IMR-90 (cell line): ENCODE measurements around the gene DMD. TPM values are rescaled to one million over a fixed set of nuclear protein-coding genes. Genes with fewer than 3 reads are reported as not detected.

Experiments used
- ATAC-seq: fragments of 200-7000 bp; cut with Tn5 transposase; 2 replicates; pipeline ENCODE4 v1.9.1; 2020; ENCODE audit warnings: low read depth, mild to moderate bottlenecking, moderate library complexity
- BruUV-seq: library from RNA; stranded (reverse); fragments of 400-500 nt; replicated peaks from 2 replicates; lab custom pipeline; 2021; lab: Mats Ljungman, UMichigan
- CTCF ChIA-PET: fragments of 300-600 bp; formaldehyde crosslinking; extraction: SDS; loops from one replicate; lab custom pipeline; 2021; ENCODE audit warnings: antibody characterized with exemption; lab: Yijun Ruan, JAX
- POLR2A ChIA-PET: fragments of 300-600 bp; sonication (Branson Sonifier 250); formaldehyde crosslinking; loops from one replicate; lab custom pipeline; 2022; ENCODE audit warnings: antibody characterized with exemption; ENCODE audit not compliant: unreplicated experiment; lab: Charles Lee
- DNase-seq: peaks from one replicate; pipeline ENCODE4 v3.0.0; 2013
- H2AFZ ChIP-seq: replicated peaks from 2 replicates; pipeline ENCODE3; 2013; ENCODE audit warnings: low read length, mild to moderate bottlenecking; ENCODE audit not compliant: poor library complexity
- H2AK5ac ChIP-seq: 2 replicates; pipeline ENCODE4 v1.6.1; 2013; ENCODE audit warnings: low read depth, low read length, inconsistent platforms
- H2AK9ac ChIP-seq: replicated peaks from 2 replicates; pipeline ENCODE3; 2013; ENCODE audit warnings: mild to moderate bottlenecking, low read depth, low read length, moderate library complexity; ENCODE audit not compliant: poor library complexity
- H2BK120ac ChIP-seq: 2 replicates; pipeline ENCODE4 v1.6.1; 2013; ENCODE audit warnings: low read depth, low read length, inconsistent platforms
- H2BK15ac ChIP-seq: 3 replicates; pipeline ENCODE4 v1.6.1; 2013; ENCODE audit warnings: low read depth, low read length, inconsistent platforms
- H2BK20ac ChIP-seq: 2 replicates; pipeline ENCODE4 v1.6.1; 2013; ENCODE audit warnings: low read depth, mild to moderate bottlenecking, inconsistent platforms, low read length, moderate library complexity
- H2BK5ac ChIP-seq: 2 replicates; pipeline ENCODE4 v1.6.1; 2013; ENCODE audit warnings: mild to moderate bottlenecking, low read depth, low read length, inconsistent platforms; ENCODE audit not compliant: poor library complexity, severe bottlenecking
- H3K14ac ChIP-seq: replicated peaks from 2 replicates; pipeline ENCODE4 v1.6.1; 2013; ENCODE audit warnings: low read depth, low read length, inconsistent platforms
- H3K18ac ChIP-seq: 2 replicates; pipeline ENCODE4 v1.6.1; 2013; ENCODE audit warnings: low read depth, low read length, control low read depth
- H3K23ac ChIP-seq: 2 replicates; pipeline ENCODE4 v1.6.1; 2013; ENCODE audit warnings: low read depth, low read length, inconsistent platforms
- H3K27ac ChIP-seq: 2 replicates; pipeline ENCODE4 v1.5.1; 2013; ENCODE audit warnings: mild to moderate bottlenecking, control low read depth, low read length; ENCODE audit not compliant: insufficient read depth
- H3K27me3 ChIP-seq: 2 replicates; pipeline ENCODE4 v1.6.1; 2013; ENCODE audit warnings: low read length; ENCODE audit not compliant: control insufficient read depth, insufficient read depth
- H3K36me3 ChIP-seq: 2 replicates; pipeline ENCODE4 v1.6.1; 2013; ENCODE audit warnings: low read length, mixed read lengths; ENCODE audit not compliant: control insufficient read depth, insufficient read depth
- H3K4ac ChIP-seq: 2 replicates; pipeline ENCODE4 v1.6.1; 2013; ENCODE audit warnings: low read depth, low read length, inconsistent platforms
- H3K4me1 ChIP-seq: 2 replicates; pipeline ENCODE4 v1.6.1; 2013; ENCODE audit warnings: low read length, mixed read lengths; ENCODE audit not compliant: control insufficient read depth, insufficient read depth
- H3K4me2 ChIP-seq: 2 replicates; pipeline ENCODE4 v1.6.1; 2013; ENCODE audit warnings: low read depth, mild to moderate bottlenecking, control low read depth, low read length, moderate library complexity
- H3K4me3 ChIP-seq: 2 replicates; pipeline ENCODE4 v1.5.1; 2013; ENCODE audit warnings: low read depth, mild to moderate bottlenecking, control low read depth, low read length, moderate library complexity; ENCODE audit not compliant: insufficient read depth
- H3K56ac ChIP-seq: 2 replicates; pipeline ENCODE4 v1.6.1; 2013; ENCODE audit warnings: low read length, inconsistent platforms; ENCODE audit not compliant: insufficient read depth; ENCODE audit errors: extremely low read depth
- H3K79me1 ChIP-seq, 2 experiments: 2 replicates each; pipeline ENCODE4 v1.6.1; 2013; ENCODE audit warnings: low read length in 2 of 2, inconsistent platforms in 1 of 2, low read depth in 1 of 2
- H3K9ac ChIP-seq: 2 replicates; pipeline ENCODE4 v1.6.1; 2013; ENCODE audit warnings: low read depth, low read length, control low read depth
- H3K9me1 ChIP-seq: 2 replicates; pipeline ENCODE4 v1.6.1; 2013; ENCODE audit warnings: low read length, inconsistent platforms; ENCODE audit not compliant: insufficient read depth
- H3K9me3 ChIP-seq: 2 replicates; pipeline ENCODE4 v1.6.1; 2013; ENCODE audit warnings: low read length; ENCODE audit not compliant: control insufficient read depth, insufficient read depth
- H4K20me1 ChIP-seq: 2 replicates; pipeline ENCODE4 v1.6.1; 2013; ENCODE audit warnings: low read length, inconsistent platforms; ENCODE audit not compliant: insufficient read depth
- H4K5ac ChIP-seq: 2 replicates; pipeline ENCODE4 v1.6.1; 2013; ENCODE audit warnings: mild to moderate bottlenecking, low read depth, low read length, control low read depth
- H4K8ac ChIP-seq, 2 experiments: 2 replicates each; pipeline ENCODE4 v1.6.1; 2013; ENCODE audit warnings: low read depth in 2 of 2, low read length in 2 of 2, control low read depth in 1 of 2, inconsistent platforms in 1 of 2
- H4K91ac ChIP-seq: 2 replicates; pipeline ENCODE4 v1.6.1; 2013; ENCODE audit warnings: low read depth, low read length, inconsistent platforms; ENCODE audit not compliant: insufficient read depth
- BHLHE40 ChIP-seq: fragments of 150-350 bp; IDR thresholded peaks from 2 replicates; pipeline ENCODE4 v1.6.1; 2016; ENCODE audit warnings: mild to moderate bottlenecking, low read depth, low read length
- CEBPB ChIP-seq: IDR thresholded peaks from 2 replicates; pipeline ENCODE4 v1.6.1; 2012; ENCODE audit warnings: low read depth, low read length, improper control_type of control experiment
- CHD1 ChIP-seq: IDR thresholded peaks from 2 replicates; pipeline ENCODE4 v1.6.1; 2012; ENCODE audit warnings: low read depth, low read length, improper control_type of control experiment
- ELK1 ChIP-seq: fragments of 150-350 bp; IDR thresholded peaks from 2 replicates; pipeline ENCODE4 v1.6.1; 2016; ENCODE audit warnings: low read depth, mild to moderate bottlenecking, low read length, moderate library complexity, borderline replicate concordance
- FOS ChIP-seq: fragments of 150-350 bp; IDR thresholded peaks from 2 replicates; pipeline ENCODE4 v1.6.1; 2016; ENCODE audit warnings: low read depth, low read length
- MAFK ChIP-seq: IDR thresholded peaks from 2 replicates; pipeline ENCODE4 v1.6.1; 2012; ENCODE audit warnings: low read depth, low read length, improper control_type of control experiment
- MAZ ChIP-seq: IDR thresholded peaks from 2 replicates; pipeline ENCODE4 v1.6.1; 2012; ENCODE audit warnings: low read depth, mild to moderate bottlenecking, low read length, improper control_type of control experiment, moderate library complexity, borderline replicate concordance
- MXI1 ChIP-seq: IDR thresholded peaks from 2 replicates; pipeline ENCODE4 v1.6.1; 2012; ENCODE audit warnings: low read depth, mild to moderate bottlenecking, low read length, moderate library complexity, borderline replicate concordance
- NFE2L2 ChIP-seq: fragments of 150-350 bp; IDR thresholded peaks from 2 replicates; pipeline ENCODE4 v1.6.1; 2016; ENCODE audit warnings: low read depth, mild to moderate bottlenecking, low read length
- POLR2A ChIP-seq: IDR thresholded peaks from 2 replicates; pipeline ENCODE4 v1.6.1; 2012; ENCODE audit warnings: mild to moderate bottlenecking, low read depth, low read length
- RAD21 ChIP-seq: IDR thresholded peaks from 2 replicates; pipeline ENCODE4 v1.6.1; 2012; ENCODE audit warnings: low read length, improper control_type of control experiment
- RCOR1 ChIP-seq: IDR thresholded peaks from 2 replicates; pipeline ENCODE4 v1.6.1; 2012; ENCODE audit warnings: mild to moderate bottlenecking, low read length, improper control_type of control experiment; ENCODE audit not compliant: insufficient replicate concordance
- RFX5 ChIP-seq: IDR thresholded peaks from 2 replicates; pipeline ENCODE4 v1.8.0; 2012; ENCODE audit warnings: low read depth, mild to moderate bottlenecking, low read length, moderate library complexity
- SMC3 ChIP-seq: fragments of 150-350 bp; IDR thresholded peaks from 2 replicates; pipeline ENCODE4 v1.6.1; 2016; ENCODE audit warnings: low read depth, mild to moderate bottlenecking, antibody characterized with exemption, low read length, moderate library complexity
- USF2 ChIP-seq: fragments of 150-350 bp; IDR thresholded peaks from 2 replicates; pipeline ENCODE4 v1.6.1; 2017; ENCODE audit warnings: mild to moderate bottlenecking, antibody characterized with exemption, low read length, low read depth
- WGBS, 2 experiments: methylation state at CpG; one replicate each; pipeline versions ENCODE4 v1.1.5 to v1.1.7; 2013; ENCODE audit warnings: missing lambda C conversion rate in 2 of 2; ENCODE audit not compliant: insufficient read length in 1 of 2; ENCODE audit errors: extremely low coverage in 2 of 2; 5-methylcytosine and 5-hydroxymethylcytosine counted together
- dilution Hi-C: fragments of 300-500 bp; cut with HindIII; formaldehyde crosslinking; loops from one replicate; pipeline ENCODE4 v1.14.3; 2018; ENCODE audit warnings: low sequenced_read_pairs; ENCODE audit not compliant: unreplicated experiment
- in situ Hi-C: fragments of 300-500 bp; cut with MboI; formaldehyde crosslinking; loops from 3 replicates; pipeline ENCODE4 v1.14.3; 2019; ENCODE audit warnings: low sequenced_read_pairs, inconsistent platforms, mixed read lengths
- intact Hi-C: fragments of 100-400 bp; cut with micrococcal nuclease; formaldehyde crosslinking; loops from 2 replicates; pipeline ENCODE4 v1.10.0; 2022
- polyA plus RNA-seq, 3 experiments: library from polyadenylated mRNA; depleted of rRNA; stranded (reverse); fragments of >200 nt; gene quantifications; 2 replicates each; pipeline ENCODE4 v1.2.3, GENCODE V29; 2012; ENCODE audit warnings: low replicate concordance in 1 of 3
- total RNA-seq: library from RNA; depleted of rRNA; stranded (reverse); fragments of >200 nt; gene quantifications from 2 replicates; pipeline ENCODE4 v1.2.3, GENCODE V29; 2012
- TF ChIP-seq, protein P1 (sequence below): conservative IDR thresholded peaks from 2 replicates; pipeline ENCODE4 v1.5.1; 2012; ENCODE audit warnings: mild to moderate bottlenecking, low read depth, low read length, improper control_type of control experiment

DMD gene
- total and polyA plus RNA-seq, 2 of the 4 experiments (the other 2 are of a cell fraction): 6.6 to 11.8 TPM

GRCh38 chrX:31570658-31571057 is 1640.7 kb downstream of the DMD start:
- Histone ChIP-seq H4K5ac (no peak overlapping the region), H2AFZ (no peak overlapping the region), H4K20me1 (no peaks in the 10 kb centered on the region), H2AK9ac (no peak overlapping the region), H3K23ac (no peak overlapping the region), H3K14ac (no peak overlapping the region), H3K4me2 (no peak overlapping the region), H3K79me1 (no peaks in the 10 kb centered on the region), H2BK20ac (no peak overlapping the region), H3K18ac (no peak overlapping the region), H3K56ac (no peak overlapping the region), H2BK120ac (no peak overlapping the region), H3K9me3 (no peaks in the 10 kb centered on the region), H3K27me3 (no peaks in the 10 kb centered on the region), H3K36me3 (no peaks in the 10 kb centered on the region), H2AK5ac (no peak overlapping the region), H2BK5ac (no peak overlapping the region), H4K8ac (no peak overlapping the region), H2BK15ac (no peak overlapping the region), H3K4me1 (no peaks in the 10 kb centered on the region), H3K4me3 (no peak overlapping the region), H3K4ac (no peak overlapping the region), H3K9me1 (no peaks in the 10 kb centered on the region), H4K91ac (no peak overlapping the region), H3K27ac (no peak overlapping the region), H3K9ac (no peak overlapping the region)
- dilution Hi-C loops (no loop called here), intact Hi-C loops (no loop called here), in situ Hi-C loops (no loop called here)
- no TSS peak for BruUV-seq
- TF ChIP-seq FOS (no peak), RAD21 (no peak), MAZ (no peak), CEBPB (no peak), RFX5 (no peak), NFE2L2 (no peak), MXI1 (no peak), RCOR1 (no peak), SMC3 (no peak), USF2 (no peak), MAFK (no peak), POLR2A (no peak), BHLHE40 (no peak), CHD1 (no peak), ELK1 (no peak)
- TF ChIP-seq, protein P1, sequence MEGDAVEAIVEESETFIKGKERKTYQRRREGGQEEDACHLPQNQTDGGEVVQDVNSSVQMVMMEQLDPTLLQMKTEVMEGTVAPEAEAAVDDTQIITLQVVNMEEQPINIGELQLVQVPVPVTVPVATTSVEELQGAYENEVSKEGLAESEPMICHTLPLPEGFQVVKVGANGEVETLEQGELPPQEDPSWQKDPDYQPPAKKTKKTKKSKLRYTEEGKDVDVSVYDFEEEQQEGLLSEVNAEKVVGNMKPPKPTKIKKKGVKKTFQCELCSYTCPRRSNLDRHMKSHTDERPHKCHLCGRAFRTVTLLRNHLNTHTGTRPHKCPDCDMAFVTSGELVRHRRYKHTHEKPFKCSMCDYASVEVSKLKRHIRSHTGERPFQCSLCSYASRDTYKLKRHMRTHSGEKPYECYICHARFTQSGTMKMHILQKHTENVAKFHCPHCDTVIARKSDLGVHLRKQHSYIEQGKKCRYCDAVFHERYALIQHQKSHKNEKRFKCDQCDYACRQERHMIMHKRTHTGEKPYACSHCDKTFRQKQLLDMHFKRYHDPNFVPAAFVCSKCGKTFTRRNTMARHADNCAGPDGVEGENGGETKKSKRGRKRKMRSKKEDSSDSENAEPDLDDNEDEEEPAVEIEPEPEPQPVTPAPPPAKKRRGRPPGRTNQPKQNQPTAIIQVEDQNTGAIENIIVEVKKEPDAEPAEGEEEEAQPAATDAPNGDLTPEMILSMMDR: no peak
- CTCF ChIA-PET: no interaction called here
- DNase-seq (no peak), ATAC-seq (no peak)
- POLR2A ChIA-PET: no interaction called here
- WGBS, 2 experiments: no CpG with 5 or more reads among the region's 2 CpGs
